SK-N-SH treated with all-trans-retinoic acid at 6 μM for 48 hours (cell line): ENCODE results near the gene ZNF385B.

Experiments
- ATAC-seq: fragments of 200-7000 bp; cut with Tn5 transposase; 3 replicates; pipeline ENCODE4 v1.9.1; 2020; ENCODE audit warnings: mild to moderate bottlenecking, moderate library complexity
- ARNTL ChIP-seq: fragments of 450-650 bp; formaldehyde crosslinking; IDR thresholded peaks from 2 replicates; pipeline ENCODE4 v1.5.0; 2020; ENCODE audit warnings: low read depth, mild to moderate bottlenecking, moderate library complexity, borderline replicate concordance
- BACH2 ChIP-seq: fragments of 250-450 bp; sonication (Bioruptor Pico); IDR thresholded peaks from 2 replicates; pipeline ENCODE4 v1.9.0; 2021; ENCODE audit warnings: mild to moderate bottlenecking, borderline replicate concordance
- CSRNP3 ChIP-seq: fragments of 250-450 bp; sonication (Bioruptor Pico); IDR thresholded peaks from 2 replicates; pipeline ENCODE4 v1.5.1; 2021; ENCODE audit warnings: mild to moderate bottlenecking, moderate library complexity
- GLIS3 ChIP-seq: fragments of 250-450 bp; sonication (Bioruptor Pico); IDR thresholded peaks from 2 replicates; pipeline ENCODE4 v1.5.0; 2020; ENCODE audit warnings: mild to moderate bottlenecking, moderate library complexity
- ISL1 ChIP-seq: fragments of 250-450 bp; sonication (Bioruptor Pico); IDR thresholded peaks from 2 replicates; pipeline ENCODE4 v2.1.2; 2022; ENCODE audit warnings: mild to moderate bottlenecking, moderate library complexity
- OSR1 ChIP-seq: fragments of 250-450 bp; sonication (Bioruptor Pico); IDR thresholded peaks from 2 replicates; pipeline ENCODE4 v1.8.0; 2022; ENCODE audit warnings: moderate library complexity, mild to moderate bottlenecking, inconsistent platforms
- PATZ1 ChIP-seq: fragments of 250-450 bp; sonication (Bioruptor Pico); IDR thresholded peaks from 2 replicates; pipeline ENCODE4 v1.8.0; 2020; ENCODE audit warnings: mild to moderate bottlenecking, moderate library complexity, borderline replicate concordance
- PPARA ChIP-seq: fragments of 250-450 bp; sonication (Bioruptor Pico); IDR thresholded peaks from 2 replicates; pipeline ENCODE4 v1.5.0; 2020; ENCODE audit warnings: mild to moderate bottlenecking, borderline replicate concordance
- RARB ChIP-seq: fragments of 250-450 bp; sonication (Bioruptor Pico); IDR thresholded peaks from 2 replicates; pipeline ENCODE4 v1.8.0; 2021; ENCODE audit warnings: mild to moderate bottlenecking, moderate library complexity
- SNAI2 ChIP-seq: fragments of 250-450 bp; sonication (Bioruptor Pico); IDR thresholded peaks from 2 replicates; pipeline ENCODE4 v1.5.0; 2020; ENCODE audit warnings: mild to moderate bottlenecking, moderate library complexity
- TOX ChIP-seq: fragments of 250-450 bp; sonication (Bioruptor Pico); IDR thresholded peaks from 2 replicates; pipeline ENCODE4 v1.8.0; 2021; ENCODE audit warnings: mild to moderate bottlenecking, moderate library complexity, borderline replicate concordance
- TSHZ2 ChIP-seq: fragments of 250-450 bp; sonication (Bioruptor Pico); IDR thresholded peaks from 2 replicates; pipeline ENCODE4 v1.5.0; 2020; ENCODE audit warnings: mild to moderate bottlenecking, moderate library complexity
- ZC3H10 ChIP-seq: fragments of 250-450 bp; sonication (Bioruptor Pico); IDR thresholded peaks from 2 replicates; pipeline ENCODE4 v1.5.1; 2021; ENCODE audit warnings: mild to moderate bottlenecking, moderate library complexity
- ZFP3 ChIP-seq: fragments of 250-450 bp; sonication (Bioruptor Pico); IDR thresholded peaks from 2 replicates; pipeline ENCODE4 v1.5.0; 2020; ENCODE audit warnings: mild to moderate bottlenecking, moderate library complexity
- ZFP30 ChIP-seq: fragments of 450-650 bp; formaldehyde crosslinking; IDR thresholded peaks from 2 replicates; pipeline ENCODE4 v1.5.0; 2022; ENCODE audit warnings: mild to moderate bottlenecking, moderate library complexity
- ZNF565 ChIP-seq: fragments of 450-650 bp; formaldehyde crosslinking; conservative IDR thresholded peaks from 2 replicates; pipeline ENCODE4 v1.5.0; 2020; ENCODE audit warnings: low read depth, mild to moderate bottlenecking, moderate library complexity
- ZNF70 ChIP-seq: fragments of 450-650 bp; formaldehyde crosslinking; IDR thresholded peaks from 2 replicates; pipeline ENCODE4 v1.5.0; 2020; ENCODE audit warnings: mild to moderate bottlenecking, moderate library complexity
- ZNF8 ChIP-seq: fragments of 450-650 bp; formaldehyde crosslinking; IDR thresholded peaks from 2 replicates; pipeline ENCODE4 v1.5.0; 2020; ENCODE audit warnings: mild to moderate bottlenecking, moderate library complexity
- TF ChIP-seq, protein P1 (sequence below): fragments of 250-450 bp; sonication (Bioruptor Pico); IDR thresholded peaks from 2 replicates; pipeline ENCODE4 v1.5.1; 2020; ENCODE audit warnings: low read depth, mild to moderate bottlenecking, moderate library complexity

ZNF385B gene

GRCh38 chr2:179899666-179900065, 38.3 kb upstream of the ZNF385B start (continued):
- TF ChIP-seq TSHZ2 (CRISPR knock-in tag) (no peak), GLIS3 (no peak)
- TF ChIP-seq, protein P1, sequence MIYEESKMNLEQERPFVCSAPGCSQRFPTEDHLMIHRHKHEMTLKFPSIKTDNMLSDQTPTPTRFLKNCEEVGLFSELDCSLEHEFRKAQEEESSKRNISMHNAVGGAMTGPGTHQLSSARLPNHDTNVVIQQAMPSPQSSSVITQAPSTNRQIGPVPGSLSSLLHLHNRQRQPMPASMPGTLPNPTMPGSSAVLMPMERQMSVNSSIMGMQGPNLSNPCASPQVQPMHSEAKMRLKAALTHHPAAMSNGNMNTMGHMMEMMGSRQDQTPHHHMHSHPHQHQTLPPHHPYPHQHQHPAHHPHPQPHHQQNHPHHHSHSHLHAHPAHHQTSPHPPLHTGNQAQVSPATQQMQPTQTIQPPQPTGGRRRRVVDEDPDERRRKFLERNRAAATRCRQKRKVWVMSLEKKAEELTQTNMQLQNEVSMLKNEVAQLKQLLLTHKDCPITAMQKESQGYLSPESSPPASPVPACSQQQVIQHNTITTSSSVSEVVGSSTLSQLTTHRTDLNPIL (CRISPR knock-in tag) = no peak
- TF ChIP-seq, all 23 proteins: peak for 0

DNA sequence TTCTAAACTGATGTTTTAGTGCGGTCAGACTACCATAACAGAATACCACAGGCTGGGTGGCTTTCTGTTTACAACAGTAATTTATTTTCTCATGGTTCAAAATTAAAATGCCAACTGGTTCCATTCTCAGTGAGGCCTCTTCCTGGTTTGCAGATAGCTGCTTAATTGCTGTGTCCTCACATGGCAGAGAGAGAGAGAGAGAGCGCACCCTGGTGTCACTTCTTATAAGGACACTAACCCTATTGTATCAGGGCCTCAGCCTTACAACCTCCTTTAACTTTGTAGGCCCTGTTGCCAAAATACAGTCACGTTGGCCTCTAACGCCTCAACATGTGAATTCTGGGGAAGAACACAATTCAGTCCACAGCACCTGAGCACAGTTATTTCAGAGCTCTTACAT, 37.5 kb upstream of the ZNF385B start:
- TF ChIP-seq PATZ1 = no peak
- TF ChIP-seq ARNTL (CRISPR knock-in tag) = no peak
- TF ChIP-seq GLIS3 = no peak
- TF ChIP-seq ZNF565 (CRISPR knock-in tag) = no peak
- TF ChIP-seq ISL1 (CRISPR knock-in tag) = no peak
- TF ChIP-seq CSRNP3 (CRISPR knock-in tag) = no peak
- no peak for TF ChIP-seq ZFP30
- no peak for TF ChIP-seq RARB (CRISPR knock-in tag)
- TF ChIP-seq ZFP3 (CRISPR knock-in tag) = no peak
- no peak for TF ChIP-seq PPARA (CRISPR knock-in tag)
- no peak for TF ChIP-seq BACH2
- TF ChIP-seq TOX (CRISPR knock-in tag) = no peak
- TF ChIP-seq ZNF8 (CRISPR knock-in tag) = no peak
- TF ChIP-seq ZC3H10 (CRISPR knock-in tag) = no peak
- TF ChIP-seq OSR1 = no peak
- TF ChIP-seq, protein P1 (CRISPR knock-in tag) = no peak
- TF ChIP-seq, all 23 proteins: peak for 0

GRCh38 chr2:179893616-179894015, 32.2 kb upstream of the ZNF385B start:
- TF ChIP-seq SNAI2 (no peak), ISL1 (CRISPR knock-in tag) (no peak), CSRNP3 (CRISPR knock-in tag) (no peak), ZNF565 (CRISPR knock-in tag) (no peak), ZNF70 (CRISPR knock-in tag) (no peak)
- TF ChIP-seq, protein P1 (CRISPR knock-in tag) = no peak
- no peak for ATAC-seq

More for the DNA sequence above, 37.5 kb upstream of the ZNF385B start:
- peak; percentile 76; the same call in 2 of the 3 replicates for ATAC-seq
